Measurements from ENCODE around the gene VCL.

VCL gene

GRCh38 chr10:74078037-74078436 is 80.1 kb downstream of the VCL start:
- peak; percentile 86 for DNase-seq (ENCODE audit: low read depth)
- no peak for TF ChIP-seq CTCF (IDR thresholded peaks at IDR 0.05; ENCODE audit: low read depth, low read length)
- TF ChIP-seq, protein P1, sequence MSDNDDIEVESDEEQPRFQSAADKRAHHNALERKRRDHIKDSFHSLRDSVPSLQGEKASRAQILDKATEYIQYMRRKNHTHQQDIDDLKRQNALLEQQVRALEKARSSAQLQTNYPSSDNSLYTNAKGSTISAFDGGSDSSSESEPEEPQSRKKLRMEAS (IDR thresholded peaks at IDR 0.05; ENCODE audit: low read depth, low read length) = no peak
- TF ChIP-seq MYC (IDR thresholded peaks at IDR 0.05; ENCODE audit: low read depth, low read length) = no peak
- no peak for TF ChIP-seq POLR2A (IDR thresholded peaks at IDR 0.05; ENCODE audit: extremely low read depth, insufficient read length)
- no peak overlapping the region for H3K4me3 ChIP-seq (ENCODE audit: low read depth, low read length)

- DNase-seq (ENCODE audit: low read depth) = no peak
- no peak overlapping the region for H3K4me3 ChIP-seq (ENCODE audit: low read depth, low read length)
- TF ChIP-seq CTCF (IDR thresholded peaks at IDR 0.05; ENCODE audit: low read depth, low read length) = no peak
Measured at GRCh38 chr10:74079028-74079935, 81.4 kb downstream of the VCL start.

GRCh38 chr10:74079936-74080590 is 82.1 kb downstream of the VCL start:
- DNase-seq (ENCODE audit: low read depth) = peak; percentile 37
- no peak overlapping the region for H3K4me3 ChIP-seq (ENCODE audit: low read depth, low read length)
- TF ChIP-seq CTCF (IDR thresholded peaks at IDR 0.05; ENCODE audit: low read depth, low read length) (no peak), MYC (IDR thresholded peaks at IDR 0.05; ENCODE audit: low read depth, low read length) (no peak), POLR2A (IDR thresholded peaks at IDR 0.05; ENCODE audit: extremely low read depth, insufficient read length) (no peak)
- TF ChIP-seq, protein P1 (IDR thresholded peaks at IDR 0.05; ENCODE audit: low read depth, low read length) = no peak

GRCh38 chr10:74081192-74081803 is 83.4 kb downstream of the VCL start:
- no peak overlapping the region for H3K4me3 ChIP-seq (ENCODE audit: low read depth, low read length)
- peak; percentile 73 for DNase-seq (ENCODE audit: low read depth)
- no peak for TF ChIP-seq MYC (IDR thresholded peaks at IDR 0.05; ENCODE audit: low read depth, low read length)
- peak; percentile 94 for TF ChIP-seq CTCF (IDR thresholded peaks at IDR 0.05; ENCODE audit: low read depth, low read length)

DNA sequence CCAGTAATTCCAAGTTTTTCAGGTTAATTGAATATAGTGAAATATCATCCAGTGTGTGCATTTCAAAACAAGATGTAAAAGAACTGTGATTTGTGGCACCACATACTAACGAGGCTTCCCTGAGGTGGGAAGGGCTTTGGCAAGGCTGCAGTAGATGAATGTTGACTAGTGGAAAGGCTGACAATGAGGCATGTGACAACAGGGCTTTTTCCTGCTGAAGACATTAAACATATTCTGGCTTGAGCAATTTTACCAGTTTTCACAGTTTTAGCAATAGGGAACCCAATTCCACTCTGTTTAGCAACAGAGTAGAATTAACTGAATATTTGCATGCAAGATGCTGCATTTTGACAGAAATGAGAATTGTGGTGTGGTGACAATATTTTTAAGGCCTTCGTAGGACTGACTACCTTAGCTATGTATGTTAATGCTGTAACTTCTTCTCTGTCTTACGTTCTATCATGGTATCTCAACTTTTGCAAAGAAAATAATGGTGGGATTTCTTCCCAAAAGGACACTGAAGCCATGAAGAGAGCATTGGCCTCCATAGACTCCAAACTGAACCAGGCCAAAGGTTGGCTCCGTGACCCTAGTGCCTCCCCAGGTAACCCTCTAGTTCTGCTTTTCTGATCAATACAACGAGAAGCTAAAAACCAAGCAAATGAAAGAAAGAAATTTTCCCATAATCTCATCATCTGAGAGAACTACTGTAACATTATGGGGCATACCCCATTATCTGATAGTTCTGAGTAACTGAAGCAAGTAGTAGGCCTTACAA is 84.2 kb downstream of the VCL start:
- TF ChIP-seq, protein P1 (IDR thresholded peaks at IDR 0.05; ENCODE audit: low read depth, low read length) = no peak
- TF ChIP-seq MYC (IDR thresholded peaks at IDR 0.05; ENCODE audit: low read depth, low read length) = no peak
- no peak for TF ChIP-seq POLR2A (IDR thresholded peaks at IDR 0.05; ENCODE audit: extremely low read depth, insufficient read length)
- TF ChIP-seq CTCF (IDR thresholded peaks at IDR 0.05; ENCODE audit: low read depth, low read length) = no peak
- no peak for DNase-seq (ENCODE audit: low read depth)
- H3K4me3 ChIP-seq (ENCODE audit: low read depth, low read length) = no peak overlapping the region
